Embryonic facial prominence (tissue), 1 donor: ENCODE results near the gene MT1M.
"Not testable (repeated sequence)": the region's sequence is repeated elsewhere in the genome, so short reads cannot be mapped to it uniquely, and the experiment has no call there.

Source experiments
- DNase-seq: peaks from one replicate; pipeline ENCODE4 v3.0.0-alpha.2; 2016; ENCODE audit errors: extremely low spot score

Gene MT1M

GRCh38 chr16:56674570-56674969, 42.1 kb downstream of the MT1M start:
- DNase-seq, result not testable (repeated sequence)

GRCh38 chr16:56675685-56676210, 43.3 kb downstream of the MT1M start:
- no peak for DNase-seq

GRCh38 chr16:56677474-56677873, 45.0 kb downstream of the MT1M start:
- DNase-seq, result no peak

DNA sequence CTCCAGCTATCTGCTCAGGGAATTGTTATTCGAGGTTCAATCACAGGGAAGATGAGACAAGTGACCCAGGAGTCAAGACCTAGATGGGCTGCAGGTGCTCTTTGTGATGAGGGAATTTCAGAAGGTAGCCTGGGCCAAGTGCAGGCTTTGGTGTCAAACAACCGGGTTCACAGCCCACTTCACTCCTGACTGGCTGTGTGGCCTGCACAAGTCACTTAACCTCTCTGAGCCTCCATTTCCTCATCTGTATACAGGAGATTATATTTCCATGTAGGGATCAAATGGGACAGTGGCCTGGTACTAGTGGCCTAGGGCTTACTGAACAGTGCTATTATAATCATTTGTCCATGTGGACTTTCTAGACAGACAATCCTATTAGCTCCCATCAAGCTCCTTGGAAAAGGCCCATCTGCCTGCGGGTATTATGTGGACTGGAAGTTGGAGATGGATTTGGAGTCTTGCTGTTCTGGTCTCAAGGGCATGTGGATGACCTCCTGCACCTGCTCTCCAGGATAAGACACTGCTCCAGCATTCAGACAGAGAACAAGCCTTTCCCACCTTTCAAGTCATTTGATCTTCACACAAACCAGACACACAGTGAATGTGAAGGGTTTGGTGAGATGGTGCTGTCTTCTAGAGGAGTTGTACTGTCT, 46.7 kb downstream of the MT1M start:
- no peak for DNase-seq

DNA sequence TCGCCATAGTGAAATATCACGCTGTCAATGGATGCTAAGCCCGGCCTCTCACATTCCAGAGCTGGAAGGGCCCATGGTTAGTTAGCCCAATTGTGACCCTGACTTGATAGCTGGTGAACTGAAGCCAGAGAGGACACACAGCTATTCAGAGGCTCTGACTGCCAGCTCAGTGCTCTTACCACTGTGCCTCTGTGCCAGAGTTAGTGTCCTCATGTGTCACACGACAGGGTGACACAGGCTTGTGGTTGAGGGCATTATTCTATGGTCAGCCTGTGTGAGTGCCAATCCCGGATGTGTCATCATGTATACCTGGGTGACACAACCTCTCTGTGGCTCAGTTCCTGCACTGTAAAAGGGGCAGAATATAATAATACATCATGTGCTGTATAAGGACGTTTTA, 47.4 kb downstream of the MT1M start:
- DNase-seq, result no peak

DNA sequence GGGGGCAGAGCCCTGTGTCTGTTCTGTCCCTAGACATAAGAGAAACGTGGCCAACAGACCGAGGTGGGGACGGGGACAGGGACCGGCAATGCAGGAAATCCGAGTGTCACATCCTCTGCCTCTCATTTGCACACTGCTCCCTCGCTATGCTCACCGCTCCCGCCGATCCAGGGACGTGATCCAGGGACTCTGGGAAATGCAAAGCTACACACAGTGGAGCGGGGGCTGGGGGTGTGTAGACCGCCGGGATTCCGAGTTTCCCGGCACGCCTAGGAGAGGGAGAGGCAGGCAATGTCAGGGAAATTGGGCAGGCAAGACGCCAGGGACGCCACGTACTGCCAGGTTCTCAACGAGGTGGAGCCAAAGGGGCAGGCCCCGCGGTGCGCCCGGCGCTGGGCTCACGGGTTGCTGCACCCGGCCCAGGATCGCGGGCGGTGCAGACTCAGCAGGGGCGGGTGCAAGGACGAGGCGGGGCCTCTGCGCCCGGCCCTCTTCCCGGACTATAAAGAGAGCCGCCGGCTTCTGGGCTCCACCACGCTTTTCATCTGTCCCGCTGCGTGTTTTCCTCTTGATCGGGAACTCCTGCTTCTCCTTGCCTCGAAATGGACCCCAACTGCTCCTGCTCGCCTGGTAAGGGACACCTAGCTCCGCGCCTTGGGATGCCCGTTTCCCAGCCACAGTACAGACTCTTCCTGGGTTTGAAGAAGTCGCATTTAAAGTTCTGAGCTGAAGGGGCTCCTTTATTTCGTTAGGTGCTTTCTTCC, 49.7 kb downstream of the MT1M start, which contains the start of gene MT1X:
MT1X (plus strand) TSS at position 532 of the 764 bp plus-strand sequence; CDS start at position 603, 71 bp downstream.
- peak; percentile 43 for DNase-seq

DNA sequence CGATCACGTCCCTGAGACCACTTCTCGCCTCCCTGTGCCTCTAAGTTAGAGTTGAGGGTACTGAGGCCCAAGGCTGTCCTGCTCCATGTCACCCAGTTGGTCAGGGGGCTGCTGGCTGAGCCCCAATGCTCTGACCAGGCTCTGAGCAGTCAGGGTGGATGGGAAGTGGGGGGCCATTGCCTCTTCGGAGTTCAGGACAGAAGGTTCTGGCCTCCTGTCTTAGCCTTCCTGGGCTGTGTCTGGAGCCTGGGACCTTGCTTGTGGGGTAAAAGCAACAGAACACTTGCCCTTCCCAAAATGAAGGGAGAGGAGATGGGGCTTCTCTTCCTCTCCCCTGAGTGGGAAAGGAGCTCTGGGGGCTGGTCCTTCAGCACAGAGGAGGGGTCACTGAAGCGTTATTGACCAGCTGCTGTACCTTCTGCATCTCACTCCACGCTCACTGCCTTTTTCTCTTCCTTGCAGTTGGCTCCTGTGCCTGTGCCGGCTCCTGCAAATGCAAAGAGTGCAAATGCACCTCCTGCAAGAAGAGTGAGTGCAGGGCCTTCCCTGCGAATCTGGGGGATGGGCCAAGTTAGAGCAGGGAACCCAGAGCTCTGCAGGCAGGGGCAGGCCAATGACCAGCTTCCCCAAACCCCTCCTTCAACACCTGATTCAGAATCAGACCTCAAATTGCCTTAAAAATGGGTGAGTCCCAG, 50.4 kb downstream of the MT1M start:
- DNase-seq, result no peak
